Nasal cavity respiratory epithelium epithelial cell of viscerocranial mucosa (primary cell): ENCODE measurements around the gene MEIOC. TPM values are rescaled to one million over a fixed set of nuclear protein-coding genes. Genes with fewer than 3 reads are reported as not detected.

ENCODE experiments used
- total RNA-seq: library from RNA; depleted of rRNA; stranded (reverse); fragments of >200 nt; gene quantifications from 2 replicates; pipeline ENCODE4 v1.2.3, GENCODE V29; 2014

Gene MEIOC
- total RNA-seq: under 0.01 TPM in 1 of 2 replicates, not detected in the other

DNA sequence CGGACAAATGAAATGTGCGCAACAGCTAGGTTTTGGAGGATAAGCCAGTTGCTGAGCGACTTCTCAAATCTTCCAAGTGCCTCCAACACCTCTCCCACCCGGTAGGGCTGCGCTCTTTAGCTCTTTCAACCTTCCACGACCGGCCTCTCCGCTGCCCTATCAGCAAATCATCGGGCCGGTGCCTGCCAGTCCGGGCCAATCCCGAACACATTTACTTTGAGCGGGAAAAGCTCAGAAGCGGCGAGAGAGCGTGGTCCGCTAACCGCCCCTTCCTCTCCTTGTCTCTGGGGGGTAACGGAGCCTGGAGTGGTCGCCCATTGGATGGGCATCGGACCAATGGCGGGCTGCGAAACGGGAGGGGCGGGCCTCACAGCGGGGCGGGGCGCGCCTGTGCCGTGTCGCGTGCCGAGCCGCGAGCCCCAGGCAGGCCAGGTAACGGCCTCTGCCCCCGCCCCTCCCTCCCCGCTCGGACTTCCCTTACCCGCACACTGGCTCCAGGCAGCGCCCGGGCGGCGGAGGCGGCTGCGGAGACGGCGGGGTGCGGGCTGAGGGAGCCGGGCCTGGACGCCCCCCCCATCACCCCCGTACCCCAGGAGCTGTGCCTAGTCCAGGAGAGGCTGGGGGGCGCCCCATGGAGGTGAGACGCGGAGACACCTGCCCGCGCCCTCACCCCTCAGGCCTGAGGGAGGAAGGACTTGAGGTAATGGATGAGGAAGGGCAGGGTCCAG is at the start of gene MEIOC:
MEIOC (plus strand) TSS at position 486 of the 728 bp plus-strand sequence; CDS start at position 632, 146 bp downstream.

DNA sequence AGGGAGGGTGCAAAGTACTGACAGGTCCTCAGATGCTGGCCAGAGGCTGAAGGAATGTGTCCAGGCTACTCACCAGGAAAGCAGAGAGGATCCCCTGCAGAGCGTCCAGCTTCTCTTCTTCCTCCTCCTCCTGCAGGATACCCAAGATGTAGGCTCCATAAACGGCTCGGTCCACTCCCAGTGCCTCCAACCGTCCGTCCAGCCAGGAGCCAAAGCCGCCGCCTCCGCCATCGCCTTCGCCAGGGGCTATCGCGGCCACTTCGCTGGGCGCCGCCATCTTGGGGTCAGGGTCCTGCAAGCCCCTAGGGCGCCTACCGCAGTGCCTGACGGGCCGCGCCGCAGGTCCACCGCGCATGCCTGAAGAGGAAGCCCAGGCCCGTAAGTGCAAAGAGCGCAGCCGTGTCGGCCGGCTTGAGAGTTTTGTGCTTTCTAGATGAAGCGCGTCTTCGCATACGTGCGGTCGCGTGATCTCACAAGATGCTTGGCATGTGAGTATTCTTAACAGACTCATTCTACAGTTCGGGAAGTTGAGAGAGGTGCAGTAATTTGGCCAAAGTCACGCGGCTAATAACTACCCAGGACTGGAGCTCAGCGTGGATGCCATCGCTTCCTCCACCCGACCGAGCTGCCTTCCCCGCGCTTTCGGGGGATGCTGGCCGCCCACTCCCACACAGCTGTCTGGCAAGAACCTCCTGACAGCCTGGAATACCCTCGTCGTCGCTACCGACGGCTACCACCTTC is 33.4 kb downstream of the MEIOC start, which contains the start of gene CCDC43:
CCDC43 (minus strand) TSS at position 300 of the 741 bp plus-strand sequence; CDS start at position 277, 23 bp downstream.

DNA sequence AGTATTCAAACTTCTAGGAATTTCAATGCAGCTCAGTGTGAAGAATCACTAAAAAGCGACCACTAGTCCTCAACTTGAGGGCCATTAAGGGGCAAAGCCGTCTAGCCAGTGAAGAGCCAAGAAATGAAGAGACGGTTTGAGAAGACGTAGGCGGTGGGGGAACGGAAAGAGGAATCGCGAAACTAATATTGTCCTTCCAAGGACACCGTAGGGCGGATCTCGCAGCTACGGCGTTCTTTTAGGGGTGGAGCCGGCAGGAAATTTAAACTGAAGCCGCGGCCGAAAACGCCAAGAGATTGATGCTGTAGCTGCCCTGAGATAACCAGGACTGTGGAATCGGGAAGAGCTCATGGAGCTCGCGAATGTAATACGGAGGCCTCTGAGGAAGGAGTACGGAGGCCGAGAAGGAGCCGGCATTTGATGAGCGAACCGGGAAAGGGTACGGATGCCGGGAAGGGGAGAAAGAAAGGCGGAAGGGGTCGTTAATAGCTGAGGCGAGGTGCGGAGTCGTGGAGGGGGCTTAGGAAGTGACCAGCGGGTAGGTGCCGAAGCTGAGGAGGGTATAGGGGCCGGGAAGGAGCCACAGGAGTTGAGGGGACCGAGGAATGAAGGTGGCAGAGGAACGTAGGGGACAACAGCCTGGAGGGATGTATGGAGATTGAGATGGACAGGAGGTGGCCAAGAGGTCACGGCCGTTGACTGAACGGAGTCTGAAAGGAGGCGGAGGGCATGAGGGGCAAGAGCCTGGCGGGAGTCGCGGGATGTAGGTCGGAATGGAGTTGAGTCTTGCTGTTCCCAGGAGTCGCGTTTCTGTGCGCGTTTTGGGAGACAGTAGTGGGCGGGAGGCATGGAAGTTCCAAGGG is 52.4 kb downstream of the MEIOC start, which contains the start of gene DBF4B:
DBF4B (plus strand) TSS at position 265 of the 863 bp plus-strand sequence; CDS start at position 421, 156 bp downstream.

Other genes with a start within 250 kb of the MEIOC start
- 10.3 and 27.0 TPM in 2 replicates for gene GPATCH8, start 153.1 kb upstream of the MEIOC start, total RNA-seq
- gene FZD2, start 99.0 kb upstream of the MEIOC start, total RNA-seq: 0.34 and 0.64 TPM in 2 replicates
- gene CCDC43, start 33.3 kb downstream of the MEIOC start, total RNA-seq: 41.2 and 47.8 TPM in 2 replicates
- 0.34 and 1.4 TPM in 2 replicates for gene DBF4B, start 52.2 kb downstream of the MEIOC start, total RNA-seq
- gene ADAM11, start 102.5 kb downstream of the MEIOC start, total RNA-seq: under 0.01 TPM in 2 replicates
- gene GJC1, start 173.8 kb downstream of the MEIOC start, total RNA-seq: 1.5 and 6.5 TPM in 2 replicates
- not detected in 2 replicates for gene HIGD1B, start 191.4 kb downstream of the MEIOC start, total RNA-seq
- gene EFTUD2, start 243.0 kb downstream of the MEIOC start, total RNA-seq: 91.2 and 160 TPM in 2 replicates